Upper lobe of left lung (tissue), 6 donors: ENCODE data around the gene WNT6. TPM values are rescaled to one million over a fixed set of nuclear protein-coding genes. Genes with fewer than 3 reads are reported as not detected.
A peak's percentile ranks its signal among the peaks of the same experiment; 100 is the strongest.

Experiments
- ATAC-seq, 2 donors: fragments of 200-7000 bp; cut with Tn5 transposase; one replicate each; pipeline ENCODE4 v1.9.1; 2022; ENCODE audit warnings: mild to moderate bottlenecking in 2 of 2, moderate library complexity in 2 of 2; ENCODE audit not compliant: low FRiP score in 2 of 2
- DNase-seq, 2 donors: peaks; one replicate each; pipeline ENCODE4 v3.0.0-alpha.2; 2019 to 2020
- H3K27ac ChIP-seq, 4 donors: fragments of 200-600 bp; sonication (generic); one replicate each; pipeline ENCODE4 v1.5.1; 2016 to 2019
- H3K27me3 ChIP-seq, 4 donors: fragments of 200-600 bp; sonication (generic); one replicate each; pipeline ENCODE4 v1.5.1; 2017 to 2019
- H3K36me3 ChIP-seq, 4 donors: fragments of 200-600 bp; sonication (generic); one replicate each; pipeline ENCODE4 v1.5.1; 2016 to 2019
- H3K4me1 ChIP-seq, 4 donors: fragments of 200-600 bp; sonication (generic); one replicate each; pipeline ENCODE4 v1.5.1; 2018 to 2019
- H3K4me3 ChIP-seq, 4 donors: fragments of 200-600 bp; sonication (generic); one replicate each; pipeline ENCODE4 v1.5.1; 2017 to 2019; ENCODE audit warnings: mild to moderate bottlenecking in 2 of 4, moderate library complexity in 1 of 4
- H3K9me3 ChIP-seq, 4 donors: fragments of 200-600 bp; sonication (generic); one replicate each; pipeline ENCODE4 v1.5.1; 2018 to 2019
- EP300 ChIP-seq, 4 donors: sonication (generic); formaldehyde crosslinking; IDR thresholded peaks; one replicate each; pipeline ENCODE4 v1.5.1; 2017; ENCODE audit warnings: antibody characterized with exemption in 4 of 4, control low read depth in 2 of 4
- POLR2A ChIP-seq, 4 donors: fragments of 450-650 bp; IDR thresholded peaks; one replicate each; pipeline ENCODE4 v1.5.1; 2016 to 2017; ENCODE audit warnings: antibody characterized with exemption in 4 of 4, mild to moderate bottlenecking in 2 of 4
- POLR2AphosphoS5 ChIP-seq, 2 donors: sonication (generic); formaldehyde crosslinking; IDR thresholded peaks; one replicate each; pipeline ENCODE4 v1.5.1; 2017; ENCODE audit warnings: antibody characterized with exemption in 2 of 2
- WGBS, 2 donors: methylation state at CpG; one replicate each; pipeline ENCODE4 v1.1.5; 2017 to 2018; 5-methylcytosine and 5-hydroxymethylcytosine counted together
- total RNA-seq, 6 donors: library from RNA; depleted of rRNA in 4 of 6; stranded (reverse); fragments of >200 nt in 4 of 6; gene quantifications; one replicate each; pipeline versions ENCODE4 v1.1.0 to v1.2.1, GENCODE V29; 2016 to 2021
- TF ChIP-seq, protein P1 (sequence below), 6 experiments: fragments of 450-650 bp in 4 of 6; fragments of 200-600 bp in 2 of 6; sonication (generic) in 2 of 6; IDR thresholded peaks; one replicate each; pipeline ENCODE4 v1.5.1; 2016 to 2019; ENCODE audit warnings: antibody characterized with exemption in 6 of 6
- donor health status: DM: no; HTN: no; CAD: no; lungs with moderate emphysema.
- donor health status: DM: no; HTN: yes; CAD: no; lungs with severe emphysema.

The WNT6 gene
- total RNA-seq, 6 donors from 2014 or later, result 0.31 to 4.2 (median 0.44) TPM; not detected in 3

- 91 to 100% methylated on average over 2 to 4 of the region's 4 CpGs for WGBS, 2 donors
- DNase-seq (no peak), ATAC-seq (no peak)
- TF ChIP-seq, protein P1, sequence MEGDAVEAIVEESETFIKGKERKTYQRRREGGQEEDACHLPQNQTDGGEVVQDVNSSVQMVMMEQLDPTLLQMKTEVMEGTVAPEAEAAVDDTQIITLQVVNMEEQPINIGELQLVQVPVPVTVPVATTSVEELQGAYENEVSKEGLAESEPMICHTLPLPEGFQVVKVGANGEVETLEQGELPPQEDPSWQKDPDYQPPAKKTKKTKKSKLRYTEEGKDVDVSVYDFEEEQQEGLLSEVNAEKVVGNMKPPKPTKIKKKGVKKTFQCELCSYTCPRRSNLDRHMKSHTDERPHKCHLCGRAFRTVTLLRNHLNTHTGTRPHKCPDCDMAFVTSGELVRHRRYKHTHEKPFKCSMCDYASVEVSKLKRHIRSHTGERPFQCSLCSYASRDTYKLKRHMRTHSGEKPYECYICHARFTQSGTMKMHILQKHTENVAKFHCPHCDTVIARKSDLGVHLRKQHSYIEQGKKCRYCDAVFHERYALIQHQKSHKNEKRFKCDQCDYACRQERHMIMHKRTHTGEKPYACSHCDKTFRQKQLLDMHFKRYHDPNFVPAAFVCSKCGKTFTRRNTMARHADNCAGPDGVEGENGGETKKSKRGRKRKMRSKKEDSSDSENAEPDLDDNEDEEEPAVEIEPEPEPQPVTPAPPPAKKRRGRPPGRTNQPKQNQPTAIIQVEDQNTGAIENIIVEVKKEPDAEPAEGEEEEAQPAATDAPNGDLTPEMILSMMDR (IDR thresholded peaks at IDR 0.05), result no peak
- TF ChIP-seq POLR2A (IDR thresholded peaks at IDR 0.05), result no peak
- TF ChIP-seq EP300 (IDR thresholded peaks at IDR 0.05), result no peak
- no peak for TF ChIP-seq POLR2AphosphoS5 (IDR thresholded peaks at IDR 0.05)
- no peak overlapping the region for H3K4me3 ChIP-seq
- peaks cover 0 to 7% (median 2%) of the 10 kb centered on the region in 4 donors for H3K4me1 ChIP-seq
- no peaks in the 10 kb centered on the region for H3K27me3 ChIP-seq
- H3K9me3 ChIP-seq, result no peaks in the 10 kb centered on the region
- H3K36me3 ChIP-seq, result no peaks in the 10 kb centered on the region
- H3K27ac ChIP-seq, result no peak overlapping the region
Measured at GRCh38 chr2:218828477-218828778, 31.2 kb upstream of the WNT6 start.

DNA sequence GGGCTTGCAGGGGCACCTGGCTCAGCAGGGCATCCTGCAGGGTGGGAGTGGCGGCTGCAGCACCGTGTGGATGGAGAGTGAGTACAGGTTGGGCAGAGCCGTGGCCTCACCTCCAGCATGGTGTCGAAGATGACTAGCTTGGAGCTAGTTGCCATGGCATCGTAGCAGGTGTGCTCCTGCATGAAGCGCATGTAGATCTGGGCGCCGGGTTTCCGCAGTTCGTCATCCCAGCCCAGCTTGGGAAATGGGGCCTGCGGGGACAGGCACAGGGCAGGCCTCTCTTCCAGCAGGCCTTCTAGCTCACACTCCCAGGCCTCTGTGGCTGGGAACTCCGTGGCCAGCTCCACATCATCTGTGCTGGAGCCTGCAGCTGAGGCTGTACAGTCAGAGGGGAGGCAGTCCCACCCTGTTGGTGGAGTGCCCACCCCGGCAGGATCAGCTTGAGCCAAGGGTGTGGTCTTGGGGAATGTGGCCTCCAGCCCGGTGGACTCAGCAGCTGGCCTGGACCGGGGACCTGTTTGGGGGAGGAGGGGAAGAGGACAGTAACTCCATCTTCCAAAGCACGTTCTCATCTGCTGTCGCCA lies 29.6 kb upstream of the WNT6 start:
- no peak overlapping the region for H3K27ac ChIP-seq
- WGBS, 2 donors, result 81 to 84% methylated on average over 8 to 17 of the region's 17 CpGs
- ATAC-seq (peak in 1 of 2 donors; percentile 78), DNase-seq (peak in 1 of 2 donors; percentile 49)
- H3K27me3 ChIP-seq, result no peaks in the 10 kb centered on the region
- no peaks in the 10 kb centered on the region for H3K9me3 ChIP-seq
- H3K4me1 ChIP-seq, result peaks cover 0 to 7% (median 2%) of the 10 kb centered on the region in 4 donors
- H3K4me3 ChIP-seq, result no peak overlapping the region
- H3K36me3 ChIP-seq, result no peaks in the 10 kb centered on the region
- no peak for TF ChIP-seq EP300 (IDR thresholded peaks at IDR 0.05)
- TF ChIP-seq, protein P1 (IDR thresholded peaks at IDR 0.05), result no peak
- no peak for TF ChIP-seq POLR2A (IDR thresholded peaks at IDR 0.05)
- TF ChIP-seq POLR2AphosphoS5 (IDR thresholded peaks at IDR 0.05), result no peak

DNA sequence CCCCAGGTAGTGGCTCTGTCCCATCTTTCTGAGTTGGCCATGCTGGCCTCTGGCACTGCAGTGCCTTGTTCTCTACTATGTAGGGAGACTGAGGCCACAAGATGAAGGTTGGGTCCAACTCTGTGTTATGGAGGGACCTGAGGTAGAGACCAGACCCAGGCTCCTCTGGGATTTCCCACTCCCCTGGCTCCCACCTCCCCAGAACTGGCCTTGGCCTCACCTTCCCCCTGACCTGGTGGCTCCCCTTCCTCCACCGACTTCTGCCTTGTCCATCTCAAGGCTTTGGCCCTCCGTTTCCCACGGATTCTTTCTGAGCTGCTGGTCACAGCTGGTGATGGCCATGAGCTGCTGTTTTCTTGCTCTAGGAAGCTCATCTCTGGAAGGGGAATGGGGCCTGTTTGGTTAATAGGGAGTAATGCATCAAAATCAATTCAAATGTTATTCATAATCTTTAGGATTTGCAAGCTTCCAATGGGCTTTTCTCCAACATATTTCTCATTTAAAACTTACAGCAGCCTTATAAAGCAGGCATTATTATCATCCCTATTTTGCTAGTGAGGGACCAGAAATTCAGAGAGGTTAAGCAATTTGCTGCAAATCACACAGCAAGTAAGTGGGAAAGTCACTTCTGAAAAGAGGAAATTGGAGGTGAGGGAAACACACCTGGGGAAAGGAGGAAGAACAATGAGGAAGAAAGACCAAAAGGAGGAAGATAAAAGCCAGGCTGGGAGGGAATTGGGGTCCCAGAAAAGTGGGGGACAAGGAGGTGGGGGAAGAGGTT lies 28.9 kb upstream of the WNT6 start:
- WGBS, 2 donors, result 66 to 80% methylated on average over 3 of the region's 3 CpGs
- H3K9me3 ChIP-seq, result no peaks in the 10 kb centered on the region
- DNase-seq, result no peak
- H3K36me3 ChIP-seq, result no peaks in the 10 kb centered on the region
- no peak overlapping the region for H3K27ac ChIP-seq
- TF ChIP-seq POLR2AphosphoS5 (IDR thresholded peaks at IDR 0.05), result no peak
- TF ChIP-seq, protein P1 (IDR thresholded peaks at IDR 0.05), result no peak
- TF ChIP-seq EP300 (IDR thresholded peaks at IDR 0.05), result no peak
- H3K4me3 ChIP-seq, result no peak overlapping the region
- no peaks in the 10 kb centered on the region for H3K27me3 ChIP-seq
- H3K4me1 ChIP-seq, result peaks cover 0 to 7% (median 2%) of the 10 kb centered on the region in 4 donors
- no peak for ATAC-seq

DNA sequence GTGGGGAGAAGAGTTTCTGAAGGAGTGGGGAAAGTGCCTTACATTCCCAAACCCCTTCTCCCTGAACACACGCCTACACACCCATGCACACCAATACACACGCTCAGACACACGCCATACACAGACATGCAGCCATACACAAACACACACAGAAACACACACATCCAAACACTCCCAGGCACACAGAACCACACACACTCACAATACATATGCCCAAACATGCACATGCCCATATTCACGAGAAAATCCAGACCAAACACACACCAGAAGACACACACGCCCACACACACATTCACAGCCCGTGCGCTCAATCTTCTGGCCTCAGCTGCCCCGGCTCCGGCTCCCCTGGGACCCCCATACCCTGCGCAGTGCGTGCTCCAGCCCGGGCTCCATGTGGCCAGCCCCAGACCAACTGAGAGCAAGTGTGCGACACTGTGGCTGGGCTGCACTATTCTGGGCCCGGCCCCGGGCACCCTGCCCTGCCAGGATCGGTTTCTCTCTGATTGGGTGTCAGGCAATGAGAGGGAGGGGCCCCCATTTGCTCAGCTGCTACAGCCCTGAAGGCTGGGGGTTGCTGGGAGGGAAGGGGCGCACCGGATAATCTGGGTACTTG lies 28.1 kb upstream of the WNT6 start, which contains the start of gene PRKAG3:
TSS of gene PRKAG3 (minus strand) at position 426 of the 613 bp plus-strand sequence.
- Histone ChIP-seq H3K9me3 (no peaks in the 10 kb centered on the region), H3K36me3 (no peaks in the 10 kb centered on the region), H3K27me3 (no peaks in the 10 kb centered on the region), H3K4me3 (no peak within 1 kb of the TSS), H3K27ac (no peak within 1 kb of the TSS), H3K4me1 (peaks cover 0 to 7% (median 2%) of the 10 kb centered on the region in 4 donors)
- no peak for TF ChIP-seq EP300 (IDR thresholded peaks at IDR 0.05)
- no peak for TF ChIP-seq POLR2A (IDR thresholded peaks at IDR 0.05)
- no peak for TF ChIP-seq POLR2AphosphoS5 (IDR thresholded peaks at IDR 0.05)
- TF ChIP-seq, protein P1 (IDR thresholded peaks at IDR 0.05), result no peak
- peak in 1 of 2 donors; percentile 79 for DNase-seq
- 77 to 89% methylated on average over 17 of the region's 18 CpGs for WGBS, 2 donors
- peak in 1 of 2 donors; percentile 7 for ATAC-seq
